Transverse colon (tissue), 4 donors: Measurements from ENCODE around the gene RPL29. TPM values are rescaled to one million over a fixed set of nuclear protein-coding genes. Genes with fewer than 3 reads are reported as not detected.

Source experiments
- DNase-seq: peaks from one replicate; pipeline ENCODE4 v3.0.0-alpha.2; 2019
- H3K27ac ChIP-seq, 4 donors: fragments of 200-600 bp; sonication (generic); 2 replicates each; pipeline ENCODE4 v1.5.1; 2016 to 2018; ENCODE audit warnings: inconsistent platforms in 4 of 4
- H3K27me3 ChIP-seq: fragments of 200-600 bp; sonication (generic); 2 replicates; pipeline ENCODE4 v1.5.1; 2017; ENCODE audit warnings: inconsistent platforms
- H3K36me3 ChIP-seq, 4 donors: fragments of 200-600 bp; sonication (generic); 2 replicates each; pipeline ENCODE4 v1.5.1; 2017 to 2019; ENCODE audit warnings: inconsistent platforms in 4 of 4
- H3K4me1 ChIP-seq, 4 donors: fragments of 200-600 bp; sonication (generic); 2 replicates each; pipeline ENCODE4 v1.5.1; 2017 to 2020; ENCODE audit warnings: inconsistent platforms in 4 of 4
- H3K4me3 ChIP-seq, 4 donors: fragments of 200-600 bp; sonication (generic); 1 replicate in 1 of 4; 2 replicates in 3 of 4; pipeline versions ENCODE4 v1.5.1 to v1.6.1; 2017 to 2019; ENCODE audit warnings: inconsistent platforms in 4 of 4
- H3K9me3 ChIP-seq, 2 donors: fragments of 200-600 bp; sonication (generic); 2 replicates each; pipeline ENCODE4 v1.5.1; 2017 to 2019; ENCODE audit warnings: inconsistent platforms in 2 of 2
- EP300 ChIP-seq: sonication (generic); formaldehyde crosslinking; IDR thresholded peaks from one replicate; pipeline ENCODE4 v1.6.1; 2017; ENCODE audit warnings: antibody characterized with exemption, low read depth
- POLR2A ChIP-seq: fragments of 450-650 bp; IDR thresholded peaks from one replicate; pipeline ENCODE4 v1.6.1; 2016; ENCODE audit warnings: antibody characterized with exemption, mild to moderate bottlenecking, moderate library complexity
- POLR2AphosphoS5 ChIP-seq, 3 donors: sonication (generic); formaldehyde crosslinking; IDR thresholded peaks; one replicate each; pipeline ENCODE4 v1.6.1; 2016; ENCODE audit warnings: antibody characterized with exemption in 3 of 3
- WGBS, 2 donors: methylation state at CpG; one replicate each; pipeline ENCODE4 v1.1.5; 2018; ENCODE audit warnings: low coverage in 1 of 2; 5-methylcytosine and 5-hydroxymethylcytosine counted together
- in situ Hi-C, 4 donors: fragments of 200-750 bp; cut with MboI; loops; one replicate each; pipeline versions ENCODE4 v1.15.0 to v1.15.1; 2017; ENCODE audit warnings: low sequenced_read_pairs in 3 of 4, low pct_ligation_motif_present in 1 of 4, low pct_unique_long_range_greater_than_20kb in 1 of 4
- intact Hi-C: fragments of 100-400 bp; cut with DNase I; formaldehyde crosslinking; loops from one replicate; pipeline ENCODE4 v1.15.1; 2023; ENCODE audit warnings: low total_unique reads
- total RNA-seq, 4 donors: library from RNA; depleted of rRNA; stranded (reverse); fragments of >200 nt; gene quantifications; one replicate each; pipeline ENCODE4 v1.1.0, GENCODE V29; 2016
- TF ChIP-seq, protein P1 (sequence below), 5 experiments: fragments of 200-600 bp in 3 of 5; fragments of 450-650 bp in 2 of 5; sonication (generic) in 3 of 5; IDR thresholded peaks; 1 replicate in 2 of 5; 2 replicates in 3 of 5; pipeline ENCODE4 v1.5.1; 2016 to 2017; ENCODE audit warnings: antibody characterized with exemption in 5 of 5, inconsistent platforms in 3 of 5, mild to moderate bottlenecking in 2 of 5, moderate library complexity in 1 of 5

RPL29 gene
- total RNA-seq, 4 donors from 2014 or later = 366 to 1,281 (median 746) TPM

DNA sequence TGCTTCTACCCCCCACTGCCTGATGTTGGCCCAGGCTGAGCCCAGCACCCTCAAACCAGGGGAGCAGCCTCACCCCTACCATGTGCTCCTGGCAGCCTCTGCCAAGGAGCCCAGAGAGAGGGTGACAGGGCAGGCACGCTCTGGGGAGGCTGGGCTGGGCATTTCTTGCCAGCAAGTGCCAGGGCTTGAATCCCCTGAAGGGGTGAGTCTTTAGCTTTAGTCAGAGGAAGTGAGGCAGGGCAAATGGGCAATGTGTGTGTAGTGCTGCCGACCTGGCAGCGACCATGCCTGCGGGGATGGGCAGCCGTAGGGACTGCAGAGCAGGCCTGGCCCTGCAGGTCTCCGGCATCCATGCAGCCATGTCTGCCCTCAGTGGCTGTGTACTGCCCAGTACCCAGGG is 42.5 kb upstream of the RPL29 start:
- no peaks in the 10 kb centered on the region for H3K9me3 ChIP-seq
- 84% methylated on average over 6 of the region's 6 CpGs; no CpG with 5 or more reads in 1 of the 2 donors for WGBS, 2 donors
- no peak for DNase-seq
- in situ Hi-C loops = no loop called here
- H3K36me3 ChIP-seq = no peaks in the 10 kb centered on the region
- no peak for TF ChIP-seq EP300
- no peak for TF ChIP-seq POLR2A
- TF ChIP-seq, protein P1, sequence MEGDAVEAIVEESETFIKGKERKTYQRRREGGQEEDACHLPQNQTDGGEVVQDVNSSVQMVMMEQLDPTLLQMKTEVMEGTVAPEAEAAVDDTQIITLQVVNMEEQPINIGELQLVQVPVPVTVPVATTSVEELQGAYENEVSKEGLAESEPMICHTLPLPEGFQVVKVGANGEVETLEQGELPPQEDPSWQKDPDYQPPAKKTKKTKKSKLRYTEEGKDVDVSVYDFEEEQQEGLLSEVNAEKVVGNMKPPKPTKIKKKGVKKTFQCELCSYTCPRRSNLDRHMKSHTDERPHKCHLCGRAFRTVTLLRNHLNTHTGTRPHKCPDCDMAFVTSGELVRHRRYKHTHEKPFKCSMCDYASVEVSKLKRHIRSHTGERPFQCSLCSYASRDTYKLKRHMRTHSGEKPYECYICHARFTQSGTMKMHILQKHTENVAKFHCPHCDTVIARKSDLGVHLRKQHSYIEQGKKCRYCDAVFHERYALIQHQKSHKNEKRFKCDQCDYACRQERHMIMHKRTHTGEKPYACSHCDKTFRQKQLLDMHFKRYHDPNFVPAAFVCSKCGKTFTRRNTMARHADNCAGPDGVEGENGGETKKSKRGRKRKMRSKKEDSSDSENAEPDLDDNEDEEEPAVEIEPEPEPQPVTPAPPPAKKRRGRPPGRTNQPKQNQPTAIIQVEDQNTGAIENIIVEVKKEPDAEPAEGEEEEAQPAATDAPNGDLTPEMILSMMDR (IDR thresholded peaks at IDR 0.05) = no peak
- no peak for TF ChIP-seq POLR2AphosphoS5 (IDR thresholded peaks at IDR 0.05)
- no peak overlapping the region for H3K4me3 ChIP-seq
- no peaks in the 10 kb centered on the region for H3K27me3 ChIP-seq
- intact Hi-C loops = no loop called here
- H3K27ac ChIP-seq = no peak overlapping the region
- H3K4me1 ChIP-seq = peaks cover 0 to 3% (median 0%) of the 10 kb centered on the region in 4 donors

DNA sequence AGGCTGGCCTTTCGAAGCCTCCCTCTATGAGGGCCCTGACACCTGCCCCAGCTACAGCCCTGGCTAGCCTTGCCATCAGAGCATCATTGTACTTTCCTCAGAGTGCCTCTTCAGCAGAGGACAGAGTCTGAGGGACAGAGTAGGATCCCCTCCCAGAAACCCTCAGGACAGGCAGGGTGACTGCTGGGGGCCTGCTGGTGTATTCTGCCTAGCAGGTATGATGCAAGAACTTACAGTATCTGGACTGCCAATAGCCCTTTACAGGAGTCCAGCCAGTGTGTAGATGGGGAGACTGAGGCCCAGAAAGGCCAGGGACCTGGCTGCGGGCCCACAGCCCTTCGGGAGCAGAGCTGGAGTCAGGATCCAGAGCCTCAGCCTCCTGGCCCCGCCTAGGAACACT is 41.6 kb upstream of the RPL29 start:
- 89 to 100% methylated on average over 1 to 4 of the region's 4 CpGs for WGBS, 2 donors
- Histone ChIP-seq H3K27ac (no peak overlapping the region), H3K4me1 (peaks cover 0 to 5% (median 0%) of the 10 kb centered on the region in 4 donors), H3K36me3 (no peaks in the 10 kb centered on the region), H3K4me3 (no peak overlapping the region), H3K27me3 (no peaks in the 10 kb centered on the region), H3K9me3 (no peaks in the 10 kb centered on the region)
- intact Hi-C loops (no loop called here), in situ Hi-C loops (no loop called here)
- DNase-seq = no peak
- TF ChIP-seq, protein P1 (IDR thresholded peaks at IDR 0.05) = no peak
- no peak for TF ChIP-seq POLR2A
- no peak for TF ChIP-seq POLR2AphosphoS5 (IDR thresholded peaks at IDR 0.05)
- no peak for TF ChIP-seq EP300

DNA sequence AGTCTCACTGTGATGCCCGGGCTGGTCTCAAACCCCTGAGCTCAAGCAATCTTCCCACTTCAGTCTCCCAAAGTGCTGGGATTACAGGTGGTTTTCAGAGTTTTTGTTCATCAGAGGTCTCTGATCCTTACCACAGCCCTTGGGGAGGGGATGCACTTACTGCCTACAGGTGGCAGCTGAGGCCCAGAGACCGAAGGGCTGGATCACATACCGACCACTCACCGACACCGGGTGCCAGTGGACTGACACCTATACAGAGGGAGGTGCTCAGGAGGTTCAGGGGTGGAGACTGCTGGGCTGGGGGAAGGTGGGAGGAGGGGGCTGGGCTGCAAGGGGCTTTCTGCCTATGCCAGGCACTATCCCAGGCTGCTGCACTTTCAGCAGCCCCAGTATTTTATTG is 41.1 kb upstream of the RPL29 start:
- DNase-seq = no peak
- Histone ChIP-seq H3K9me3 (no peaks in the 10 kb centered on the region), H3K4me3 (no peak overlapping the region), H3K36me3 (no peaks in the 10 kb centered on the region), H3K27ac (no peak overlapping the region), H3K27me3 (no peaks in the 10 kb centered on the region), H3K4me1 (peaks cover 0 to 5% (median 0%) of the 10 kb centered on the region in 4 donors)
- intact Hi-C loops = no loop called here
- WGBS, 2 donors = 60% methylated on average over 5 of the region's 5 CpGs; no CpG with 5 or more reads in 1 of the 2 donors
- in situ Hi-C loops = no loop called here
- TF ChIP-seq, protein P1 (IDR thresholded peaks at IDR 0.05) = no peak
- TF ChIP-seq POLR2A (no peak), POLR2AphosphoS5 (IDR thresholded peaks at IDR 0.05) (no peak), EP300 (no peak)

DNA sequence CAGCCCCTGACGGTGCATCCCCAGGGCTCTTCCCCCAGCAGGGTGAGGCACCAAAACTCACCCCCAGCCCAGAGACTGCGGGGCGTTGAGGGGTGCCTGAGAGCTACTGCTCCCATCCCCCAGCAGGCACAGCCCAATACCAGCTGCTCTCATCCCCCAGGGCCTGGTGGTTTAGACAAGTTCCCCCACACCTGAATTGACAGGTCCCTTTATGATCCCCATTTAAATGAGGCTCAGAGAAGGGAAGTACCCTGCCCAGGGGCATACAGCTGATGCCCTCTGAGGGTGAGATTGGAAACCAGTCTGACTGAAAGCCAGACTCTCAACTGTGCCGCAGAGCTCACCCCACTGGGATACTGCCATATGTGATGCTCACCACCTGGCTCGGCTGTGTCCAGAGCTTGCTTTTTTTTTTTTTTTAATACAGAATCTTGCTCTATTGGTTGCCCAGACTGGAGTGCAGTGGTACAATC is 40.6 kb upstream of the RPL29 start:
- 77 to 94% methylated on average over 2 to 5 of the region's 5 CpGs for WGBS, 2 donors
- Histone ChIP-seq H3K4me3 (no peak overlapping the region), H3K36me3 (no peaks in the 10 kb centered on the region), H3K4me1 (peaks cover 0 to 5% (median 0%) of the 10 kb centered on the region in 4 donors), H3K27ac (no peak overlapping the region), H3K27me3 (no peaks in the 10 kb centered on the region), H3K9me3 (no peaks in the 10 kb centered on the region)
- in situ Hi-C loops = no loop called here
- no peak for TF ChIP-seq EP300
- TF ChIP-seq POLR2AphosphoS5 (IDR thresholded peaks at IDR 0.05) = no peak
- no peak for TF ChIP-seq POLR2A
- TF ChIP-seq, protein P1 (IDR thresholded peaks at IDR 0.05) = no peak
- no peak for DNase-seq
- intact Hi-C loops = no loop called here
